ENCODE results near the gene CFAP141.

CFAP141 gene

GRCh38 chr1:154191990-154192461, 14.1 kb downstream of the CFAP141 start, which contains the start of gene TPM3:
Gene TPM3, minus strand, starts transcription at chr1:154192100. Its CDS starts 82 bp downstream, at chr1:154192018.
- no peak within 1 kb of the TSS for H3K4me3 ChIP-seq (ENCODE audit: low read depth, low read length)
- DNase-seq (ENCODE audit: low read depth), result peak; percentile 55
- TF ChIP-seq CTCF (IDR thresholded peaks at IDR 0.05; ENCODE audit: low read depth, low read length), result no peak
- TF ChIP-seq MAX (IDR thresholded peaks at IDR 0.05; ENCODE audit: low read depth, low read length), result no peak
- no peak for TF ChIP-seq POLR2A (IDR thresholded peaks at IDR 0.05; ENCODE audit: extremely low read depth, insufficient read length)
- no peak for TF ChIP-seq MYC (IDR thresholded peaks at IDR 0.05; ENCODE audit: low read depth, low read length)

- no peak for DNase-seq (ENCODE audit: low read depth)
- no peak overlapping the region for H3K4me3 ChIP-seq (ENCODE audit: low read depth, low read length)
- TF ChIP-seq POLR2A (IDR thresholded peaks at IDR 0.05; ENCODE audit: extremely low read depth, insufficient read length) (no peak), CTCF (IDR thresholded peaks at IDR 0.05; ENCODE audit: low read depth, low read length) (no peak), MAX (IDR thresholded peaks at IDR 0.05; ENCODE audit: low read depth, low read length) (no peak), MYC (IDR thresholded peaks at IDR 0.05; ENCODE audit: low read depth, low read length) (no peak)
These were observed 15.6 kb downstream of the CFAP141 start for GRCh38 chr1:154190550-154190949.

- TF ChIP-seq MYC (IDR thresholded peaks at IDR 0.05; ENCODE audit: low read depth, low read length) (no peak), POLR2A (IDR thresholded peaks at IDR 0.05; ENCODE audit: extremely low read depth, insufficient read length) (no peak), CTCF (IDR thresholded peaks at IDR 0.05; ENCODE audit: low read depth, low read length) (no peak), MAX (IDR thresholded peaks at IDR 0.05; ENCODE audit: low read depth, low read length) (no peak)
- no peak for DNase-seq (ENCODE audit: low read depth)
These were observed 19.2 kb downstream of the CFAP141 start for GRCh38 chr1:154186852-154187501.

GRCh38 chr1:154186177-154186576, 20.0 kb downstream of the CFAP141 start:
- peak; percentile 70 for TF ChIP-seq CTCF (IDR thresholded peaks at IDR 0.05; ENCODE audit: low read depth, low read length)
- TF ChIP-seq MYC (IDR thresholded peaks at IDR 0.05; ENCODE audit: low read depth, low read length), result no peak
- TF ChIP-seq POLR2A (IDR thresholded peaks at IDR 0.05; ENCODE audit: extremely low read depth, insufficient read length), result no peak
- H3K4me3 ChIP-seq (ENCODE audit: low read depth, low read length), result no peak overlapping the region
- DNase-seq (ENCODE audit: low read depth), result peak; percentile 84

More at GRCh38 chr1:154186852-154187501, 19.2 kb downstream of the CFAP141 start:
- H3K4me3 ChIP-seq (ENCODE audit: low read depth, low read length), result no peak overlapping the region

- peak; percentile 97 for DNase-seq (ENCODE audit: low read depth)
- TF ChIP-seq CTCF (IDR thresholded peaks at IDR 0.05; ENCODE audit: low read depth, low read length), result no peak
- peak; percentile 95 for TF ChIP-seq POLR2A (IDR thresholded peaks at IDR 0.05; ENCODE audit: extremely low read depth, insufficient read length)
- peak overlapping the region; percentile 81 for H3K4me3 ChIP-seq (ENCODE audit: low read depth, low read length)
These were observed 22.9 kb downstream of the CFAP141 start for GRCh38 chr1:154183046-154183915.

All from NB4 (cell line).